Esophagus (tissue), 2 donors: ENCODE data around the gene GNG13. TPM values are rescaled to one million over a fixed set of nuclear protein-coding genes. Genes with fewer than 3 reads are reported as not detected.

Source experiments
- H3K27ac ChIP-seq, 2 donors: one replicate each; pipeline ENCODE4 v1.5.1; 2013; ENCODE audit warnings: low read depth in 2 of 2, mild to moderate bottlenecking in 2 of 2, inconsistent platforms in 1 of 2, low read length in 1 of 2, moderate library complexity in 1 of 2
- H3K27me3 ChIP-seq, 2 donors: one replicate each; pipeline ENCODE4 v1.6.1; 2013; ENCODE audit warnings: low read length in 2 of 2, control low read depth in 1 of 2, mild to moderate bottlenecking in 1 of 2; ENCODE audit not compliant: insufficient read depth in 2 of 2, control insufficient read depth in 1 of 2
- H3K36me3 ChIP-seq, 2 donors: one replicate each; pipeline ENCODE4 v1.6.1; 2013; ENCODE audit warnings: low read length in 1 of 2; ENCODE audit not compliant: control insufficient read depth in 2 of 2, insufficient read depth in 2 of 2
- H3K4me1 ChIP-seq, 2 donors: one replicate each; pipeline ENCODE4 v1.6.1; 2013; ENCODE audit warnings: low read length in 1 of 2; ENCODE audit not compliant: control insufficient read depth in 2 of 2, insufficient read depth in 2 of 2
- H3K4me3 ChIP-seq, 2 donors: one replicate each; pipeline ENCODE4 v1.5.1; 2013; ENCODE audit warnings: low read length in 2 of 2, mild to moderate bottlenecking in 2 of 2, low read depth in 1 of 2, moderate library complexity in 1 of 2
- H3K9me3 ChIP-seq, 2 donors: one replicate each; pipeline ENCODE4 v1.6.1; 2013; ENCODE audit warnings: mild to moderate bottlenecking in 2 of 2, low read depth in 1 of 2, low read length in 1 of 2, moderate library complexity in 1 of 2; ENCODE audit not compliant: control insufficient read depth in 2 of 2, insufficient read depth in 1 of 2
- WGBS, 2 donors: extraction: QIAGEN DNeasy Blood & Tissue Kit; methylation state at CpG; one replicate each; pipeline ENCODE4 v1.1.7; 2013; 5-methylcytosine and 5-hydroxymethylcytosine counted together
- polyA plus RNA-seq, 2 donors: library from polyadenylated mRNA; stranded (reverse); fragments of 200-250 nt; gene quantifications; one replicate each; pipeline ENCODE4 v1.2.3, GENCODE V29; 2013
- donor health status: healthy with polysubstance abuse.
- donor health status: Bipolar disorder and iron deficiency.

Gene GNG13
- not detected for polyA plus RNA-seq

GRCh38 chr16:799948-800833, at the start of gene GNG13:
Gene GNG13, minus strand, starts transcription at chr16:800734. Its CDS starts 1,657 bp downstream, at chr16:799077.
- H3K27ac ChIP-seq = no peak within 1 kb of the TSS
- 5 to 6% methylated on average over 41 to 57 of the region's 57 CpGs for WGBS, 2 donors
- no peak within 1 kb of the TSS for H3K4me3 ChIP-seq
- H3K4me1 ChIP-seq = peaks cover 0 to 2% of the 10 kb centered on the region in 2 donors
- peaks cover 0 to 3% of the 10 kb centered on the region in 2 donors for H3K9me3 ChIP-seq
- peaks cover 0 to 4% of the 10 kb centered on the region in 2 donors for H3K36me3 ChIP-seq
- peaks cover 0 to 18% of the 10 kb centered on the region in 2 donors for H3K27me3 ChIP-seq

GRCh38 chr16:848510-849253, 48.1 kb upstream of the GNG13 start:
- H3K4me1 ChIP-seq = no peaks in the 10 kb centered on the region
- H3K4me3 ChIP-seq = no peak overlapping the region
- H3K9me3 ChIP-seq = peaks cover 3 to 15% of the 10 kb centered on the region in 2 donors
- no peaks in the 10 kb centered on the region for H3K36me3 ChIP-seq
- no peaks in the 10 kb centered on the region for H3K27me3 ChIP-seq
- H3K27ac ChIP-seq = no peak overlapping the region
- 92 to 94% methylated on average over 44 of the region's 44 CpGs for WGBS, 2 donors

- Histone ChIP-seq H3K4me3 (no peak overlapping the region), H3K9me3 (peaks cover 3 to 15% of the 10 kb centered on the region in 2 donors), H3K36me3 (no peaks in the 10 kb centered on the region), H3K27me3 (no peaks in the 10 kb centered on the region), H3K4me1 (no peaks in the 10 kb centered on the region), H3K27ac (no peak overlapping the region)
- WGBS, 2 donors = 96% methylated on average over 33 of the region's 33 CpGs
Observed at GRCh38 chr16:847681-848445, 47.3 kb upstream of the GNG13 start.

GRCh38 chr16:847151-847550, 46.6 kb upstream of the GNG13 start:
- Histone ChIP-seq H3K27me3 (no peaks in the 10 kb centered on the region), H3K27ac (no peak overlapping the region), H3K4me1 (no peaks in the 10 kb centered on the region), H3K9me3 (peaks cover 3 to 15% of the 10 kb centered on the region in 2 donors), H3K36me3 (no peaks in the 10 kb centered on the region), H3K4me3 (no peak overlapping the region)
- 87 to 88% methylated on average over 10 of the region's 10 CpGs for WGBS, 2 donors

GRCh38 chr16:845351-845745, 44.8 kb upstream of the GNG13 start:
- no peaks in the 10 kb centered on the region for H3K36me3 ChIP-seq
- no peaks in the 10 kb centered on the region for H3K27me3 ChIP-seq
- 74 to 75% methylated on average over 26 of the region's 26 CpGs for WGBS, 2 donors
- peaks cover 3 to 9% of the 10 kb centered on the region in 2 donors for H3K9me3 ChIP-seq
- no peak overlapping the region for H3K4me3 ChIP-seq
- no peak overlapping the region for H3K27ac ChIP-seq
- H3K4me1 ChIP-seq = no peaks in the 10 kb centered on the region

- 92% methylated on average over 48 of the region's 48 CpGs for WGBS, 2 donors
Observed at GRCh38 chr16:844638-845350, 44.3 kb upstream of the GNG13 start.

GRCh38 chr16:843771-844170, 43.2 kb upstream of the GNG13 start:
- H3K27ac ChIP-seq = no peak overlapping the region
- H3K9me3 ChIP-seq = peaks cover under 1 to 3% of the 10 kb centered on the region in 2 donors
- H3K36me3 ChIP-seq = no peaks in the 10 kb centered on the region
- H3K27me3 ChIP-seq = no peaks in the 10 kb centered on the region
- H3K4me1 ChIP-seq = no peaks in the 10 kb centered on the region
- WGBS, 2 donors = 86 to 87% methylated on average over 20 of the region's 20 CpGs
- H3K4me3 ChIP-seq = no peak overlapping the region

More at GRCh38 chr16:844638-845350, 44.3 kb upstream of the GNG13 start:
- Histone ChIP-seq H3K4me3 (no peak overlapping the region), H3K27ac (no peak overlapping the region), H3K9me3 (peaks cover 3 to 5% of the 10 kb centered on the region in 2 donors), H3K36me3 (no peaks in the 10 kb centered on the region), H3K27me3 (no peaks in the 10 kb centered on the region), H3K4me1 (no peaks in the 10 kb centered on the region)

GRCh38 chr16:842711-843560, 42.4 kb upstream of the GNG13 start:
- H3K9me3 ChIP-seq = no peaks in the 10 kb centered on the region
- 74 to 77% methylated on average over 33 of the region's 33 CpGs for WGBS, 2 donors
- H3K36me3 ChIP-seq = no peaks in the 10 kb centered on the region
- no peak overlapping the region for H3K27ac ChIP-seq
- H3K4me1 ChIP-seq = no peaks in the 10 kb centered on the region
- no peak overlapping the region for H3K4me3 ChIP-seq
- H3K27me3 ChIP-seq = no peaks in the 10 kb centered on the region
